ENCODE measurements around the gene GATD1. TPM values are rescaled to one million over a fixed set of nuclear protein-coding genes. Genes with fewer than 3 reads are reported as not detected.

GATD1 gene
- total and polyA plus RNA-seq, 9 of the 15 experiments (the other 6 are each of a cell fraction or from before 2014, with no cell fraction given): 2.8 to 144 (median 36.9) TPM

- TF ChIP-seq CTCFL (IDR thresholded peaks at IDR 0.05; ENCODE audit: borderline replicate concordance, insufficient read depth, low read depth, low read length, poor library complexity, severe bottlenecking) (no peak), CCAR2 (IDR thresholded peaks at IDR 0.05; ENCODE audit: low read depth, low read length) (no peak), BHLHE40 (IDR thresholded peaks at IDR 0.05; ENCODE audit: low read length) (peak; percentile 73), ZNF217 (CRISPR knock-in tag; IDR thresholded peaks at IDR 0.05) (no peak), MBD2 (IDR thresholded peaks at IDR 0.05; ENCODE audit: borderline replicate concordance, low read depth) (no peak), E2F6 (IDR thresholded peaks at IDR 0.05; ENCODE audit: borderline replicate concordance in 1 of 2, extremely low read depth in 1 of 2, insufficient read depth in 1 of 2, insufficient read length in 1 of 2, low read depth in 1 of 2, low read length in 1 of 2, poor library complexity in 1 of 2, severe bottlenecking in 1 of 2) (peak in 1 of 2 experiments; percentile 22), KAT2B (IDR thresholded peaks at IDR 0.05; ENCODE audit: low read depth, low read length) (no peak), YBX1 (IDR thresholded peaks at IDR 0.05) (no peak), SP1 (CRISPR knock-in tag; IDR thresholded peaks at IDR 0.05) (peak; percentile 34; the same call in 1 of the 2 replicates), FOXA3 (CRISPR knock-in tag; conservative IDR thresholded peaks at IDR 0.05 in 1 of 2, IDR thresholded peaks at IDR 0.05 in 1 of 2) (peak in 1 of 2 experiments; percentile 78; a peak in 2 of 4 replicates), SUPT5H (IDR thresholded peaks at IDR 0.05) (peak; percentile 35), U2AF1 (optimal IDR thresholded peaks at IDR 0.05; ENCODE audit: low read depth, low read length) (no peak), ZNF449 (CRISPR knock-in tag; IDR thresholded peaks at IDR 0.05) (no peak), HMGXB4 (CRISPR knock-in tag; IDR thresholded peaks at IDR 0.05) (0 out of 2 replicates have a peak, but pooled peaks have one; percentile 78), DACH1 (IDR thresholded peaks at IDR 0.05; ENCODE audit: partially characterized antibody) (peak; percentile 65), NEUROD1 (IDR thresholded peaks at IDR 0.05; ENCODE audit: borderline replicate concordance, low read depth, low read length, partially characterized antibody) (peak; percentile 29), RNF2 (IDR thresholded peaks at IDR 0.05) (no peak), RUNX1 (IDR thresholded peaks at IDR 0.05; ENCODE audit: low read depth) (no peak), MAZ (CRISPR knock-in tag; conservative IDR thresholded peaks at IDR 0.05 in 1 of 2, IDR thresholded peaks at IDR 0.05 in 1 of 2) (peak; percentile 8 to 32; a peak in 1 of 4 replicates)
These were observed 20.2 kb upstream of the GATD1 start (continued) for GRCh38 chr11:797296-798092.

All from K562 (cell line).